ENCODE data around the gene AEBP2. TPM values are rescaled to one million over a fixed set of nuclear protein-coding genes. Genes with fewer than 3 reads are reported as not detected.

Gene AEBP2
- total and polyA plus RNA-seq, 9 of the 15 experiments (the other 6 are each of a cell fraction or from before 2014, with no cell fraction given): 5.7 to 43.7 (median 10.3) TPM

DNA sequence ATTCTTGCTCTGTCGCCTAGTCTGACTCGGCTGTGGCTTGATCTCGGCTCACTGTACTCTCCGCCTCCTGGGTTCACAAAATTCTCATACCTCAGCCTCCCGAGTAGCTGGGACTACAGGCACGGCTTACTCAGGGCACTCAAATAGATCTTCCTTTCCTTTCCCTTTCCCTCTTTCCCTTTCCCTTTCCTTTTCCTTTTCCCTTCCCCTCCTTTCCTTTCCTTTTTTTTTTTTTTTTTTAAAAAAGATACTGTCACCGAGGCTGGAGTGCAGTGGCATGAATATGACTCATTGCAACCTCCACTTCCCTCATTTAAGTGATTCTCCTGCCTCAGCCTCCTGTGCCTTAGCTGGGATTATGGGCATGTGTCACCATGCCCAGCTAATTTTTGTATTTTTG is 86.0 kb downstream of the AEBP2 start (continued):
- TF ChIP-seq, protein P1, sequence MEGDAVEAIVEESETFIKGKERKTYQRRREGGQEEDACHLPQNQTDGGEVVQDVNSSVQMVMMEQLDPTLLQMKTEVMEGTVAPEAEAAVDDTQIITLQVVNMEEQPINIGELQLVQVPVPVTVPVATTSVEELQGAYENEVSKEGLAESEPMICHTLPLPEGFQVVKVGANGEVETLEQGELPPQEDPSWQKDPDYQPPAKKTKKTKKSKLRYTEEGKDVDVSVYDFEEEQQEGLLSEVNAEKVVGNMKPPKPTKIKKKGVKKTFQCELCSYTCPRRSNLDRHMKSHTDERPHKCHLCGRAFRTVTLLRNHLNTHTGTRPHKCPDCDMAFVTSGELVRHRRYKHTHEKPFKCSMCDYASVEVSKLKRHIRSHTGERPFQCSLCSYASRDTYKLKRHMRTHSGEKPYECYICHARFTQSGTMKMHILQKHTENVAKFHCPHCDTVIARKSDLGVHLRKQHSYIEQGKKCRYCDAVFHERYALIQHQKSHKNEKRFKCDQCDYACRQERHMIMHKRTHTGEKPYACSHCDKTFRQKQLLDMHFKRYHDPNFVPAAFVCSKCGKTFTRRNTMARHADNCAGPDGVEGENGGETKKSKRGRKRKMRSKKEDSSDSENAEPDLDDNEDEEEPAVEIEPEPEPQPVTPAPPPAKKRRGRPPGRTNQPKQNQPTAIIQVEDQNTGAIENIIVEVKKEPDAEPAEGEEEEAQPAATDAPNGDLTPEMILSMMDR (IDR thresholded peaks at IDR 0.05 in 2 of 3, conservative IDR thresholded peaks at IDR 0.05 in 1 of 3; ENCODE audit: insufficient read depth in 2 of 3, low read depth in 1 of 3, low read length in 3 of 3): no peak
- TF ChIP-seq, protein P2, sequence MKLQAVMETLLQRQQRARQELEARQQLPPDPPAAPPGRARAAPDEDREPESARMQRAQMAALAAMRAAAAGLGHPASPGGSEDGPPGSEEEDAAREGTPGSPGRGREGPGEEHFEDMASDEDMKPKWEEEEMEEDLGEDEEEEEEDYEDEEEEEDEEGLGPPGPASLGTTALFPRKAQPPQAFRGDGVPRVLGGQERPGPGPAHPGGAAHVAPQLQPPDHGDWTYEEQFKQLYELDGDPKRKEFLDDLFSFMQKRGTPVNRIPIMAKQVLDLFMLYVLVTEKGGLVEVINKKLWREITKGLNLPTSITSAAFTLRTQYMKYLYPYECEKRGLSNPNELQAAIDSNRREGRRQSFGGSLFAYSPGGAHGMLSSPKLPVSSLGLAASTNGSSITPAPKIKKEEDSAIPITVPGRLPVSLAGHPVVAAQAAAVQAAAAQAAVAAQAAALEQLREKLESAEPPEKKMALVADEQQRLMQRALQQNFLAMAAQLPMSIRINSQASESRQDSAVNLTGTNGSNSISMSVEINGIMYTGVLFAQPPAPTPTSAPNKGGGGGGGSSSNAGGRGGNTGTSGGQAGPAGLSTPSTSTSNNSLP (IDR thresholded peaks at IDR 0.05; ENCODE audit: borderline replicate concordance, low read depth, low read length): no peak
- TF ChIP-seq SAFB2 (IDR thresholded peaks at IDR 0.05; ENCODE audit: borderline replicate concordance, low read depth, low read length, severe bottlenecking) (no peak), TEAD2 (tag; IDR thresholded peaks at IDR 0.05) (no peak), KDM1A (IDR thresholded peaks at IDR 0.05) (no peak), ZNF766 (CRISPR knock-in tag; conservative IDR thresholded peaks at IDR 0.05) (no peak)

DNA sequence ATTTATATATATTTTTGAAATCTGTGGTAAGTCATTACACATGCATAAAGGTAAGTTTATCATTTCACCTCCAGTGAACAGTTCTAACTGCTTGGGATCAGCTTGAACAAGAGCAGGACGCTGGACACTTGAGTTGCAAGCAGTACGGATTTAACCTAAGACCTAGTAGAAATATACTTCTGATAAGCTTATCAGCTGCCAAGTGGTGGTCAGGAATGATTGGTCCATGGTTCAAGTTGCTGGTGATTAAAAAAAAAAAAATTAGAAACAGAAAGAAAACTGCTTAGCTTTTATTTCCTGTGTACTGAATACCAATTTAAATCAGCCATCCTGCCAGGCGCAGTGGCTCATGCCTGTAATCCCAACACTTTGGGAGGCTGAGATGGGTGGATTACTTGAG is 88.6 kb downstream of the AEBP2 start:
- POLR2A ChIA-PET: no interaction called here
- H3K36me3 ChIP-seq (ENCODE audit: control insufficient read depth, insufficient read depth, low read length): no peaks in the 10 kb centered on the region
- 6% methylated on average over 2 of the region's 3 CpGs for WGBS (ENCODE audit: insufficient coverage, low coverage, missing lambda C conversion rate)
- H3K4me1 ChIP-seq (replicated peaks in 1 of 2; ENCODE audit: control insufficient read depth in 2 of 2, insufficient read depth in 2 of 2, low read length in 2 of 2): no peaks in the 10 kb centered on the region
- no TSS peak for BruUV-seq (replicated peaks)
- H3K27ac ChIP-seq (ENCODE audit: extremely low read depth, low read depth, low read length): no peak overlapping the region
- H4K20me1 ChIP-seq (replicated peaks; ENCODE audit: control insufficient read depth, insufficient read depth, low read length): no peaks in the 10 kb centered on the region; the same call in 1 of the 2 replicates
- H3K9ac ChIP-seq (ENCODE audit: insufficient read depth in 1 of 2, low read depth in 2 of 2, low read length in 2 of 2): no peak overlapping the region
- in situ Hi-C loops (cut with MboI): no loop called here
- no peak overlapping the region for H3K4me3 ChIP-seq
- no peak for ATAC-seq
- CTCF ChIA-PET (ENCODE audit: low intra/inter-chr PET ratio): no interaction called here
- no peak for DNase-seq (ENCODE audit: extremely low read depth in 1 of 4, low spot score in 3 of 4)
- H2AFZ ChIP-seq (ENCODE audit: low read depth, low read length): no peak overlapping the region
- no peaks in the 10 kb centered on the region for H3K9me3 ChIP-seq (replicated peaks; ENCODE audit: control insufficient read depth, insufficient read depth, low read depth, low read length)
- no peak overlapping the region for H3K4me2 ChIP-seq (ENCODE audit: insufficient read depth, low read length)
- H3K27me3 ChIP-seq (ENCODE audit: control insufficient read depth in 2 of 2, insufficient read depth in 2 of 2, low read length in 2 of 2): no peaks in the 10 kb centered on the region
- no peak for FAIRE-seq
- TF ChIP-seq HMG20B (CRISPR knock-in tag; IDR thresholded peaks at IDR 0.05): no peak
- TF ChIP-seq BRCA1 (IDR thresholded peaks at IDR 0.05): no peak
- no peak for TF ChIP-seq BRCA1 (CRISPR knock-in tag; IDR thresholded peaks at IDR 0.05)
- TF ChIP-seq, protein P3, sequence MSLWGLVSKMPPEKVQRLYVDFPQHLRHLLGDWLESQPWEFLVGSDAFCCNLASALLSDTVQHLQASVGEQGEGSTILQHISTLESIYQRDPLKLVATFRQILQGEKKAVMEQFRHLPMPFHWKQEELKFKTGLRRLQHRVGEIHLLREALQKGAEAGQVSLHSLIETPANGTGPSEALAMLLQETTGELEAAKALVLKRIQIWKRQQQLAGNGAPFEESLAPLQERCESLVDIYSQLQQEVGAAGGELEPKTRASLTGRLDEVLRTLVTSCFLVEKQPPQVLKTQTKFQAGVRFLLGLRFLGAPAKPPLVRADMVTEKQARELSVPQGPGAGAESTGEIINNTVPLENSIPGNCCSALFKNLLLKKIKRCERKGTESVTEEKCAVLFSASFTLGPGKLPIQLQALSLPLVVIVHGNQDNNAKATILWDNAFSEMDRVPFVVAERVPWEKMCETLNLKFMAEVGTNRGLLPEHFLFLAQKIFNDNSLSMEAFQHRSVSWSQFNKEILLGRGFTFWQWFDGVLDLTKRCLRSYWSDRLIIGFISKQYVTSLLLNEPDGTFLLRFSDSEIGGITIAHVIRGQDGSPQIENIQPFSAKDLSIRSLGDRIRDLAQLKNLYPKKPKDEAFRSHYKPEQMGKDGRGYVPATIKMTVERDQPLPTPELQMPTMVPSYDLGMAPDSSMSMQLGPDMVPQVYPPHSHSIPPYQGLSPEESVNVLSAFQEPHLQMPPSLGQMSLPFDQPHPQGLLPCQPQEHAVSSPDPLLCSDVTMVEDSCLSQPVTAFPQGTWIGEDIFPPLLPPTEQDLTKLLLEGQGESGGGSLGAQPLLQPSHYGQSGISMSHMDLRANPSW (CRISPR knock-in tag; IDR thresholded peaks at IDR 0.05): no peak
- TF ChIP-seq ZNF785 (CRISPR knock-in tag; IDR thresholded peaks at IDR 0.05): no peak
- TF ChIP-seq, protein P4, sequence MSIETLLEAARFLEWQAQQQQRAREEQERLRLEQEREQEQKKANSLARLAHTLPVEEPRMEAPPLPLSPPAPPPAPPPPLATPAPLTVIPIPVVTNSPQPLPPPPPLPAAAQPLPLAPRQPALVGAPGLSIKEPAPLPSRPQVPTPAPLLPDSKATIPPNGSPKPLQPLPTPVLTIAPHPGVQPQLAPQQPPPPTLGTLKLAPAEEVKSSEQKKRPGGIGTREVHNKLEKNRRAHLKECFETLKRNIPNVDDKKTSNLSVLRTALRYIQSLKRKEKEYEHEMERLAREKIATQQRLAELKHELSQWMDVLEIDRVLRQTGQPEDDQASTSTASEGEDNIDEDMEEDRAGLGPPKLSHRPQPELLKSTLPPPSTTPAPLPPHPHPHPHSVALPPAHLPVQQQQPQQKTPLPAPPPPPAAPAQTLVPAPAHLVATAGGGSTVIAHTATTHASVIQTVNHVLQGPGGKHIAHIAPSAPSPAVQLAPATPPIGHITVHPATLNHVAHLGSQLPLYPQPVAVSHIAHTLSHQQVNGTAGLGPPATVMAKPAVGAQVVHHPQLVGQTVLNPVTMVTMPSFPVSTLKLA (conservative IDR thresholded peaks at IDR 0.05): no peak
- no peak for TF ChIP-seq CXXC5 (CRISPR knock-in tag; IDR thresholded peaks at IDR 0.05)
- no peak for TF ChIP-seq RNF2 (IDR thresholded peaks at IDR 0.05)
- no peak for TF ChIP-seq SMARCE1 (IDR thresholded peaks at IDR 0.05)
- no peaks in the 10 kb centered on the region for H3K9me1 ChIP-seq (ENCODE audit: control insufficient read depth, insufficient read depth, low read length)
- H3K79me2 ChIP-seq (ENCODE audit: control insufficient read depth, insufficient read depth, low read length): no peaks in the 10 kb centered on the region
- intact Hi-C loops (cut with micrococcal nuclease): no loop called here

Data from K562 (cell line).